K562 (cell line): ENCODE measurements around the gene SRSF6. TPM values are rescaled to one million over a fixed set of nuclear protein-coding genes. Genes with fewer than 3 reads are reported as not detected.

Experiments
- polyA plus RNA-seq, 8 experiments: library from polyadenylated mRNA; depleted of rRNA in 4 of 8; stranded (reverse) in 5 of 8; unstranded in 3 of 8; fragments of >200 nt; fragmentation: Nextera tagmentation in 2 of 8; fragmentation: Illumina TruSeq in 1 of 8; extraction: Ambion mirVana in 2 of 8; extraction: Trizol in 1 of 8; gene quantifications; 2 replicates each; pipeline versions ENCODE4 v1.2.1 to v1.2.3, GENCODE V29; 2011 to 2014; ENCODE audit warnings: inconsistent platforms in 1 of 8, missing spikeins in 1 of 8
- total RNA-seq, 7 experiments: library from RNA; depleted of rRNA in 6 of 7; stranded (reverse); fragments of >200 nt in 6 of 7; fragmentation: Illumina TruSeq in 2 of 7; extraction: Trizol in 2 of 7; gene quantifications; 2 replicates each; pipeline versions ENCODE4 v1.2.1 to v1.2.3, GENCODE V29; 2011 to 2021; ENCODE audit warnings: low replicate concordance in 1 of 7
- TF ChIP-seq, protein P1 (sequence below): fragments of 450-650 bp; IDR thresholded peaks from 2 replicates; pipeline ENCODE4 v1.6.1; 2016; ENCODE audit warnings: mild to moderate bottlenecking
- TF ChIP-seq, protein P2 (sequence below): fragments of 250-450 bp; sonication (Bioruptor Pico); IDR thresholded peaks from 2 replicates; pipeline ENCODE4 v1.8.0; 2022; ENCODE audit warnings: inconsistent platforms

The SRSF6 gene
- total and polyA plus RNA-seq, 9 of the 15 experiments (the other 6 are each of a cell fraction or from before 2014, with no cell fraction given), result 52.4 to 165 (median 117) TPM

DNA sequence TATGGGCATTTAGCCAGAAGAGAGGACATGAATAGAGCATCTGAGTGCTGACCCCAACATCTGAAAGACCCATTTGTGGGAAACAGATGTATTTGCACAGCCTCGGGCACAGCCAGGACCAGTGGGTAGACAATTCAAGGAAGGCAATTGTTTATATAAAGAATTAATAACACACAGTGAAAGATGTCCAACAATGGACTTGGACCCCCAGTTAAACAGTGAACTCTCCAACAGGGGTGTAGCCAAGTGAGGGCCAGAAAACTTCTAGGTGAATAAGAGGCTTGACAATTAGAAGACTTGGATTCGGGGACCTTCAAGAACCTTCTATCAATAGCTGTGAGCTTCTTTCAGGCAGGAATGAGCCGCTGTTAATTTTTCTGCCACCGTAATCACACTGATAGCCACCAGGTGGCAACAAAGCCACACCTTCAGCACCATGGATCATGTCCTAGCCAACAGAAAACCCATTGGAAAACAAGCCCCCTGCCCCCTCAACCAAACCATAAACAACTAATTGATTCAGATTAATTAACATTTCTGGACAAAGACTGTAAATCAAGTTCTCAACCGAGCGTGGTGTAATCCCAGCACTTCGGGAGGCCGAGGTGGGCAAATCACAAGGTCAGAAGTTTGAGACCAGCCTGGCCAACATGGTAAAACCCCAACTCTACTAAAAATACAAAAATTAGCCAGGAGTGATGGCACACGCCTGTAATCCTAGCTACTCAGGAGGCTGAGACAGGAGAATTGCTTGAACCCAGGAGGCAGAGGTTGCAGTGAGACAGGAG, 8.8 kb upstream of the SRSF6 start (continued):
- TF ChIP-seq, protein P1, sequence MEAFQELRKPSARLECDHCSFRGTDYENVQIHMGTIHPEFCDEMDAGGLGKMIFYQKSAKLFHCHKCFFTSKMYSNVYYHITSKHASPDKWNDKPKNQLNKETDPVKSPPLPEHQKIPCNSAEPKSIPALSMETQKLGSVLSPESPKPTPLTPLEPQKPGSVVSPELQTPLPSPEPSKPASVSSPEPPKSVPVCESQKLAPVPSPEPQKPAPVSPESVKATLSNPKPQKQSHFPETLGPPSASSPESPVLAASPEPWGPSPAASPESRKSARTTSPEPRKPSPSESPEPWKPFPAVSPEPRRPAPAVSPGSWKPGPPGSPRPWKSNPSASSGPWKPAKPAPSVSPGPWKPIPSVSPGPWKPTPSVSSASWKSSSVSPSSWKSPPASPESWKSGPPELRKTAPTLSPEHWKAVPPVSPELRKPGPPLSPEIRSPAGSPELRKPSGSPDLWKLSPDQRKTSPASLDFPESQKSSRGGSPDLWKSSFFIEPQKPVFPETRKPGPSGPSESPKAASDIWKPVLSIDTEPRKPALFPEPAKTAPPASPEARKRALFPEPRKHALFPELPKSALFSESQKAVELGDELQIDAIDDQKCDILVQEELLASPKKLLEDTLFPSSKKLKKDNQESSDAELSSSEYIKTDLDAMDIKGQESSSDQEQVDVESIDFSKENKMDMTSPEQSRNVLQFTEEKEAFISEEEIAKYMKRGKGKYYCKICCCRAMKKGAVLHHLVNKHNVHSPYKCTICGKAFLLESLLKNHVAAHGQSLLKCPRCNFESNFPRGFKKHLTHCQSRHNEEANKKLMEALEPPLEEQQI, result no peak
- TF ChIP-seq, protein P2, sequence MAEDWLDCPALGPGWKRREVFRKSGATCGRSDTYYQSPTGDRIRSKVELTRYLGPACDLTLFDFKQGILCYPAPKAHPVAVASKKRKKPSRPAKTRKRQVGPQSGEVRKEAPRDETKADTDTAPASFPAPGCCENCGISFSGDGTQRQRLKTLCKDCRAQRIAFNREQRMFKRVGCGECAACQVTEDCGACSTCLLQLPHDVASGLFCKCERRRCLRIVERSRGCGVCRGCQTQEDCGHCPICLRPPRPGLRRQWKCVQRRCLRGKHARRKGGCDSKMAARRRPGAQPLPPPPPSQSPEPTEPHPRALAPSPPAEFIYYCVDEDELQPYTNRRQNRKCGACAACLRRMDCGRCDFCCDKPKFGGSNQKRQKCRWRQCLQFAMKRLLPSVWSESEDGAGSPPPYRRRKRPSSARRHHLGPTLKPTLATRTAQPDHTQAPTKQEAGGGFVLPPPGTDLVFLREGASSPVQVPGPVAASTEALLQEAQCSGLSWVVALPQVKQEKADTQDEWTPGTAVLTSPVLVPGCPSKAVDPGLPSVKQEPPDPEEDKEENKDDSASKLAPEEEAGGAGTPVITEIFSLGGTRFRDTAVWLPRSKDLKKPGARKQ (CRISPR knock-in tag), result no peak
